ENCODE results near the gene PLIN3.

- TF ChIP-seq, protein P1, sequence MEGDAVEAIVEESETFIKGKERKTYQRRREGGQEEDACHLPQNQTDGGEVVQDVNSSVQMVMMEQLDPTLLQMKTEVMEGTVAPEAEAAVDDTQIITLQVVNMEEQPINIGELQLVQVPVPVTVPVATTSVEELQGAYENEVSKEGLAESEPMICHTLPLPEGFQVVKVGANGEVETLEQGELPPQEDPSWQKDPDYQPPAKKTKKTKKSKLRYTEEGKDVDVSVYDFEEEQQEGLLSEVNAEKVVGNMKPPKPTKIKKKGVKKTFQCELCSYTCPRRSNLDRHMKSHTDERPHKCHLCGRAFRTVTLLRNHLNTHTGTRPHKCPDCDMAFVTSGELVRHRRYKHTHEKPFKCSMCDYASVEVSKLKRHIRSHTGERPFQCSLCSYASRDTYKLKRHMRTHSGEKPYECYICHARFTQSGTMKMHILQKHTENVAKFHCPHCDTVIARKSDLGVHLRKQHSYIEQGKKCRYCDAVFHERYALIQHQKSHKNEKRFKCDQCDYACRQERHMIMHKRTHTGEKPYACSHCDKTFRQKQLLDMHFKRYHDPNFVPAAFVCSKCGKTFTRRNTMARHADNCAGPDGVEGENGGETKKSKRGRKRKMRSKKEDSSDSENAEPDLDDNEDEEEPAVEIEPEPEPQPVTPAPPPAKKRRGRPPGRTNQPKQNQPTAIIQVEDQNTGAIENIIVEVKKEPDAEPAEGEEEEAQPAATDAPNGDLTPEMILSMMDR (IDR thresholded peaks at IDR 0.05 in 2 of 3, conservative IDR thresholded peaks at IDR 0.05 in 1 of 3; ENCODE audit: borderline replicate concordance in 1 of 3, insufficient read depth in 1 of 3, low read depth in 2 of 3, low read length in 2 of 3) = no peak
- no peak for TF ChIP-seq POLR2A (IDR thresholded peaks at IDR 0.05; ENCODE audit: borderline replicate concordance, extremely low read depth, insufficient read depth, insufficient read length)
- no peak for TF ChIP-seq MAX (IDR thresholded peaks at IDR 0.05)
- TF ChIP-seq EZH2phosphoT487 (IDR thresholded peaks at IDR 0.05; ENCODE audit: borderline replicate concordance) = no peak
These were observed 893 bp upstream of the PLIN3 start for GRCh38 chr19:4868286-4868834.
